Kidney tubule cell (primary cell): ENCODE data around the gene ARL14EP.

Experiments
- DNase-seq: peaks from one replicate; pipeline ENCODE4 v3.0.0-alpha.2; 2018; ENCODE audit warnings: low spot score

The ARL14EP gene

DNA sequence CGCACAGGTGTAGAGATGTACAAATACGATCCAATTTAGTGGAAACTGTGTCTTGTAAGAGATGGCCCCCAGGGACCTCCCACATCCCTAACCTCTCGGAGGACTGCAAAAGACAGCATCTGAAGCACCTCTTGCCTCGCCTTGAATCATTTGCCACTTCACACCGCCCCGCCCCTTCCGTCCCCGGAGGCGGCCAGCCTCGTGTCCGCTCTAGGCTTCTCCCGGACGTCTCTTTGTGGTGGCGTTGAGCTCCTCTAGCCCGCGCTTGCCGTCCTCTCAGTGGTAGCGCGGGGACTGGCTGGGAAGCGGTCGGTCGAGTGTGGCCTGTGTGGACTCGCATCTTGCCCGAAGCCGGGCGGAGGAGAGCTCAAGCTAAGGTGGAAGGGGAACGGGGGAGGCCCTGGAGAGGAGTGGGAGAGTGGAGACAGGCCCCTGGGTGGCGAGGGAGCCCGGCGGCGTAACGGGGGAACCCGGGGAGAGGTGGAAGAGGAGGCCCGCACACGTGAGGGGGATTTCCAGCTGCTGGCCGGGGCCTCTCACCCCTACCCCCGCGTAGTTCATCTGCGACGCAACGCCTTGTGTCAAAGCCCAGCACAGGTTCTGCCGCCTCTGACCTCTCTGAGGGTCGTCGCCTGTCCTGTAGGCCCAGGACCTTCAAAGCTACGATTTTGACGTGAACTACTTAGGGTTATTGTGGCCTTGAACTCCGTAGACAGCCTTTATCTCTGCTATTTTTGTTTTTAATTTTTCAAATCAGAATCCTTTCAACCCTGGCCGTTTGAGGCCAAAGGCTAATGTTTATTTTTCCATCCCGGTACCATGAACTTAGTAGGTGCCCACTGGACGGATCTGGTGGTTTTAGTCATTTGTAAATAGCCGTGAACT lies at the start of gene ARL14EP:
Gene ARL14EP (plus strand): TSS at position 279 of the 885 bp plus-strand sequence. CDS start 7,845 bp downstream, outside the sequence.
- DNase-seq, result peak; percentile 98

DNA sequence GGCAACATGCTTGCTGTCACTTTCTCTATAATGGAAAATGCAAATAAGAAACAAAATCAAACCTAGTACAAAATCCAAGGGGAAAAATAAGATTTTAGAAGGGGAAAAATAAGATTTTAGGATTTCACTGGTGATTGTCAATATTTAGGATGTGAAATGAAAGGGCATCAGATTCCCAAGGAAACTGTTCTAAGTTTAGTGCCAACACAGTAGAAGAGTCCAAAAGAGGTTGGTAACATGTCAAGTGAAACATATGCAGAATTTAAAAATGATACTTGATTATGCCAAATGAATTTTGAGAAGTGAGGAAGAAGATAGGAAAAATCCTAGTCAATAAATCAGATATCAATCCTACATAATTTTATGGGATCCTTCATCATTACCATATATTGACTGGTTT lies 45.7 kb upstream of the ARL14EP start:
- DNase-seq, result no peak

DNA sequence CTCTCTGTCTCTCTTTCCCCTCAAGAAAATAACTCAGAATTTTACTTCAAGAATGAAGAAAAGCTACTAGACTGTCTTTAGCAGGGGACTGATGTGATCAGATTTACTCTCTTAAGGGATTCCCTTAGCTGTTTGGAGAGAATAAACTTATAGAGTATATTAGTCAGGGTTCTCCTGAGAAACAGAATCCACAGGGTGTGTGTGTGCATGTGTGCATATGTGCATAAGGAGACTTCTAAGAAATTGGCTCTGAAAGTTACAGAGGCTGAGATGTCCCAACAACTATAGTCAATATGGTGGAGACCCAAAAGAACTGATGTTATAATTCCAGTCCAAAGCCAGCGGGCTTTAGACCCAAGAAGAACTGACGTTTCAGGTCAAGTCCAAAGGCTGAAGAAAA lies 43.1 kb upstream of the ARL14EP start:
- no peak for DNase-seq

DNA sequence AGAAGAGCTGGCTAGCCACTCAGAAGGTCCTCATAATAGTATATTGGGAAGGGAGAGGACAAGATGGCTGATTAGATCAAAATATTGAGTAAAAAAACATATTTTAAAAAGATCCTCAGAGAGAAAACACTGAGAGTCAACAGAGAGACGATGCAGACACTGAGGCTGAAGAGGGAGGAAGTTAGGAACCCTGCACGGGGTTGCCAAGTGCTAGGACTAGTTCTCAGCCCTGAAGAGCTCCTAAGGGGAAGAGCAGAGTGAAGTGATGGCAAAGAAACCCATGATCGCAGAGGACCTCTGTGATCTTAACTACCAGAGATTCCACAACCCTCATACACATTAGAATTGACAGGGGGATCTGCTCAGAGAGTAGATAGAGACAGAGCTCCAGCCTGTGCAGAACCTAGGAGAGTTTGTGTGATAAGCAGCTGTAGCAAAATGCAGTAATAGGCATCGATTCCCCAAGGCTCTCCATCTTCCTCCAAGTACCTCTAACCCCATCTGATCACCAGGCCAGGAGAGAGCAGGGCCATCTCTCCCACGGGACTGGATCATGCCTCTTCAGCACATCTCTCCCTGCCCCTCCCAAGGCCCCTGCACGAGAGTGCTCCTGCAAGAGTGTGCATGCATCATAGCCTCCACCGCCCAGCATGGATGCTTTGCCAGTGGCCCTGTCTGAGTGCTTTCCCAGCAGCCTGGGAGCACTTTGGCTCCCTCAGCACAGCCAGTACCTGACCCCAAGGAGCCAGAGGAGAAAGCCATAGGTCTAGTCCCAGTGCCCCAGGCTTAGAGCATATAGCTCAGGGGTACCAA lies 41.2 kb upstream of the ARL14EP start:
- DNase-seq, result no peak

DNA sequence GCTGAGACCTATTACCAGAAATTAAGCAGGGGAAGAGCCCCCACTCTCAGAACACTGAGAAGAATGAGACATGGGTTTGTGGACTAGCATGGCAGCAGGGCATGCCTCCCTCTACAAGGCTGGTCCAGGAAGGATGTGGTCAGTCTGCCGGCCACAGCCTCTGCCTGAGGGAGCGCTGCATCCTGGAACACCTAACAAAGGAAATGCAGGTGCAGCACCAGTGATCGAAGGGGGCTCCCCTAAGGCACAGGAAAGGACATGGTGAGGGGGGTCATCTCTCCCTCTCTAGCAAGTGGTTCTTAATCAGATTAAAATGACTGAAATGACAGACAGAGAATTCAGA lies 40.6 kb upstream of the ARL14EP start:
- DNase-seq, result no peak

DNA sequence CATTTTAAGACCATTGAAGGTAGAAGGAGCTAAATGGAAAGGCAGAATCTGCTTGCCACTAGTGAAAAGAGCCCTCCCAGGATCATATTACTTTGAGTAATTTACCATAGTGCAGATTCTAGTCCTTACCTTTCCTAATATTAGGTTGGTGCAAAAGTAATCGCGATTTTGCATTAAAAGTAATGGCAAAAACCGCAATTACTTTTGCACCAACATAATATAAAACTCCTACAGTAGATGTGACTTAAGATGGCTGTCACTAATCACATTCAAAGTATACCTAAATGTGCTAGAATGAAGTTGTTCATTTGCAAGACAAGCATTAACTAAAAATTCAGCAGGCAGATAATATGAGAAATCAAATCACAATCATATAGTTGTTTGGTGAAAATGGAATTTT lies 38.1 kb upstream of the ARL14EP start:
- DNase-seq, result no peak

DNA sequence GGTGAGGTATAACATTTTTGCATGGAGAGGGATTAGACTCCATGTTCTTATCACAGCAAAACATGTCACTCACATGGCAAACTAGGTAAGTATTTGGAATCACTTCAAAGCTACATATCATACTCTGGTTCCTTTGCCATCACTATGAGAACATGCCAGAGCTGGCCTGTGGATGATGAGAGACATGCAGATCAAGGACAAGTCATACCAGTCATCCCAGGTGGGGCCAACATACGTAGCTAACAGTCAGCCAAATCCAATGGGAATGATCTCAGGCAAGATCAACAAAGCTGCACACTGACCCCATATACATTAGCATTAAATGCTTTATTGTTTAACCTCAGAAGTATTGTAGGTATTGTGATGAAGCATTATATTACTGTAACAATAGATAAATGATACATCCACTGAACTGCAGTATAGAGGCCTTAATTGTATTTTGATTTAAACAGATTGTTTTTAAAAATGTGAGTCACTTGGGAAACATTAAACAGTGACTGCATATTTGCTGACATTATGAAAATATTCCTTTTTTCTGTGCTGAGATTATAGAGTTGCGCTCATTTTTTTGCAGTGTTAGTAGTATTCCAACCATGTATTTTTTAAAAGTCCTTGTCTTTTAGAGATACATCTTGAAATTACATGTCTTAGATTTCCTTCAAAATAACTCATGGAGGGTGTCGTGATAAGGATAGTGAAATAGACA lies 37.3 kb upstream of the ARL14EP start:
- no peak for DNase-seq

DNA sequence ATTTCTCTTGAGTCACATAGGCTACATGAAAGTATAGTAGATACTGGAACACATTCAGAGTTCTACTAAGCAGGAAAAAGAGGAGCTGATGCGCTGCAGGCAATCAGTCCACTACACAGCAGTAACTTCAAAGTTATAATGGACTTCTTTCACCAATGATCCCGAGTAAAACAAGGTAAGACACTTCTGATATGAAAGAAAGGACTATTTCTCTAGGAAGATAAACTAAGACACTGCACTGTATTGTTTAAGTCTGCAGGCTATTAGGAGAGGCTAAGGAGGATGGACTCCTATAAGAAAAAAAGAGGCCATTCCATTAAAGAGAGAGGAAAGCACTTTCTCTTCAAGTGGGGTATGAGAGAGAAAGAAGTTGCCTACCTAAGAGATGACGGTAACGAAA lies 31.6 kb upstream of the ARL14EP start:
- DNase-seq, result no peak

DNA sequence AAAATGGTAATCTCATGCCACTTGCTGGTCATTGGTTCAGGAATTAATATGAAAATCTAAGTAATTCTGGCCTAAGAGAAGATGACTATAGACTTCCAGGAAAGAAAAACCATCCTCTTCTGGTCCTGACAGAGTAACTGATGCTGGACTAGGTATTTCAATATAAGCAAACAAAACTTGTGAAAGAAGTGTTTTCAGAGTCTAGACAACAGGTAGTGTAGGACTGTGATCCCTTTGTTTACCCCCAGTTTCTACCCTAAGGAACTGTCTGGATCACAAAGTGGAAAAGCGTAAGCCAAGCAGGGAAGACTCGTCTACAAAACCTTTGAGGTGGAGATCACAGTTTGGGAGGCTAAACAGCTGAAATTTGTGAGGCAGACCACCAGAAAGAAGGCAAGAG lies 30.4 kb upstream of the ARL14EP start:
- DNase-seq, result no peak

DNA sequence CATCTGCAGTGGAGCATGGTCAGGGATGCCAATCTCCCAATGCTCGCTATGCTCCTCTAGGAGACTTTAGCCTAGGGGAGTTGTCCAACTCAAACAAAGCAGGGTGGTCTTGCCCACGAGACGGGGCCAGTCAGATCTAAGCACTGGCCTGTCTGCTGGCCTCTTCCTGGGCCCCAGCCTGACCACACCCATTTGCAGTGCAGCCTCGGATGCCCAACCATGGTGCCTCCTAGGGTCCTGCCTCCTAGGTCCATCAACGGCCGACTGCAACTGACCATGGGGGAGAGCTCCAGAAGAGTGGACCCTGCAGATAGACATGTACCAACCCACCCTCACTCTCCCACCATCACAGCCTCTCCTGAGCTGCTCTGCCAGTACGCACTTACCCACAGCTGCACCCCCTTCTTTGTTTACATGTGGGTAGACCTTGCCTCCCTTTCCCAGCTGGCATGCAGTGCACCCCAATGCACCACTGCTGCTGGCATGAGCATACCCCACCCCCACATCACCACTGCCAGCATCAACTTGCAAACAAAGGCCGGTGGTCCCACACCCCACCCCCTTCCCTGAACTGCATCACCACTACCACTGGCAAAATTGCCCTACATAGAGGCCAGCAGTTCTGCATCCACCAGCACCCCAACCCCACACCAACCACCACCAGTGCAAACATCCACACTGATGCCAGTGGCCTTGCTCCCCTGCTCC lies 27.6 kb upstream of the ARL14EP start:
- no peak for DNase-seq

DNA sequence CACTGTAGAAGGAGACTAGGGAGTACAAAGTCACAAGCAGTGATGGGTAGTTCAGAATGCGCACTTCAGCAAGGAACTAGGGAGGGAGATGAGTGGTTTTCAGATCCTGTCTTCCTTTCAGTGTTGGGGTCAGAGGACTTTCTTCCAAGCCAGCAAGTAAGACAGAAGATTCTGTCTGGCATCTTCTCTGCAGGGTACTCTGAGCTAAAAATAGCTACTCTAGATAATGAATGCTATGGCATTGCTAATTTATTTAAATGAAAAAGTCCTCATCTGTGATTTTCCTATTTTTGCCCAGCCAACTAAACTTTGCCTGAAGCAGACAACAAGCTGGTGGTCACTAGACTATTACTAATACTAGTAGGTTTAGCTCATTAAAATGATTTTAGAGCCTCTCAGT lies 18.3 kb upstream of the ARL14EP start:
- no peak for DNase-seq

DNA sequence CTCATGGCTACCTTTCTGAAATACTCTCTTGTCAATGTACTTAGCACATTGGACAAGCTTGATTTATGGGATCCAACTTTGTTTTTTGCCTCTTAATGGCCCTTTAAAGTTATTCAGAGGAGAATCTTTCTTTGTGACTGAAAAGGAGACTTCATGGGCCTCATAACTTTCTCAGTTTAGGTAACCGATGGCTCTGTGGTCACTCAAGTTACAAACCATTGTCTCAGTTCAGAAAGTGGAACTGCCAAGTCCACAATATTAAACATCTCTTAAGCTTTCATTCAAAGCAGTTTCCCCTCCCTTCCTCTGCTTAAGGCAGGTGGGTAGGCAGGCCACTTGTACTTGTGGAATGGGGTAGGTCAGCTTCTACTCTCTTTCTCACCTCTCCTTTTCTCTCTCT lies 12.3 kb upstream of the ARL14EP start:
- DNase-seq, result no peak

DNA sequence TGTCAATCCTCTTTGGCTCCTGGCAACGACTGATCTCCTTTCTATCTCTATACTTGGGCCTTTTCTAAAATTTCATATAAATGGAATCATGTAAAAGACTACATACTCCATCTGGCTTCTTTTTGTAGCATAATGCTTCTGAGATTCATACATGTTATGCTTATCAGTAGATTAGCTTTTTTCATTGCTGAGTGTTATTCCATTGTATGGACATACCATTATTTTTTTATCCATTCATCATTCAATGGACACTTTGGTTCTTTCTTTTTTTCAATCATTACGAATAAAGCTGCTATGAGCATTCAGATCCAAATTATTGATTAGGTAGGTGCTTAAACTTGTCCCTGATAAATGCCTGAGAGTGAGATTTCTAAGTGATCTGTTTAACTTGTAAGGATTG lies 11.7 kb upstream of the ARL14EP start:
- no peak for DNase-seq

DNA sequence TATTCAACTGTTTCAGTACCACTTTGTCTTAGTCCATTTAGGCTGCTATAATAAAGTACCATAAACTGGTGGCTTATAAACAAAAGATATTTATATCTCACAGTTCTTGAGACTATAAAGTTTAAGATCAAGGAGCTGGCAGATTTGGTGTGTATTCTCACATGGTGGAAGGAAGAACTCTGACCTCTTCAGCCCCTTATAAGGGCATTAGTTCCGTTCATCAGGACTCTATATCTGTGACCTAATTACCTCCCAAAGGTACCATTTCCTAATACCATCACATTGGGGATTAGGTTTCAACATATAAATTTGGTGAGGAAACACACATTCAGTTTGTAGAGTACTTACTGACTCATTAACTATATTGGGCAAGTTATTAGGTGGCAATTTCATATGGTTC lies 10.7 kb upstream of the ARL14EP start:
- no peak for DNase-seq

DNA sequence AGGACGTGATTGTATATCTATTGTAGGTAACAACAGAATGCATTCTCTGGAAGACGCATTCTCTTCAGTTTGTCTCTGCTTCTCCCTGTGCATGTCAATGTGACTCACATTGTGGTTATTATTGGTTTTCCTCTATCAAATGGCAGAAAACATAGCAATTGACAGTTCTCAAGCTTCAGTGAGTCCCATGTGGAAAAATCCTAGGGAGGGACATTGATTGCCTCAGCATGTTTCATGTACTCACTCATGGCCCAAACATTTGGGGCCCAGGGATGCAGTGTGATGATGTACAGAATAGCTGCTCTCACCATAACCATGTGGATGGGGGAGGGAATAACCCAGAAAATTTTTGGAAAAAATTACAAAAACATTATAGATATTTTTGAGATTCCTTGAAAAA lies 9.3 kb upstream of the ARL14EP start:
- DNase-seq, result peak; percentile 8

DNA sequence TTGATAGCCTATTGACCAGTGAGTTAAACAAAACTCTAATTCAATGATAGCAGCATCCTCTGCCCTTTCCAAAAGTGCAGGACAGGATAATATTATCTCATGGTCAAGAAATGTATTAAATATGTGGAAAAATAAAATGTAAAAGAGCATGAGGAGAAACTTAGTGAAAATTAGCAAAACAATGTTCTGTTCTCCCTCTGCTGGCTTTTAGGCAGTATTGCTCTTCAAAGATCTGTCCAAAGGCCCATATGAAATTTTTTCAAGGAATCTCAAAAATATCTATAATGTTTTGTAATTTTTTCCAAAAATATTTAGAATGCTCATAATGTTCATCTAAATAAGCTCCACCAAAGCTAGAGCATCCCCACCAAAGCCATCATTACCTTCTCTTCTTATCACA lies 8.3 kb upstream of the ARL14EP start:
- peak; percentile 12 for DNase-seq

DNA sequence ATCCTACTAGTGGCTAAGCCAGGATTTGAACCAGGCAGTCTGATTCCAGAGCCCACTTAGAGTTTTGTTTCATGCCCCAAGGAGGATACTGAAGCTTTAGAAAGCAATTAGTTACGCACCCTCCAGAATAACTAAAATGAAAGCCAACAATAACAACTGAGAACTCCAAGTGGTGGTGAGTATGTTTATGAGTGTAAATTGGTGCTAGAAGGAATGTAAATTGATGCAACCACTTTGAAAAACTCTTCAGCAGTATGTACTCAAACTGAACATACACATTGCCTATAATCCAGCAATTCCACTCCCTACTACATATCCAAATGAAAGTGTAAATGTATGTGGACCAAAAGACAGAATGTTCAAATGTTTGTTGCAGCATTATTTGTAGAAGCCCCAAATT lies 6.7 kb upstream of the ARL14EP start:
- DNase-seq, result no peak

DNA sequence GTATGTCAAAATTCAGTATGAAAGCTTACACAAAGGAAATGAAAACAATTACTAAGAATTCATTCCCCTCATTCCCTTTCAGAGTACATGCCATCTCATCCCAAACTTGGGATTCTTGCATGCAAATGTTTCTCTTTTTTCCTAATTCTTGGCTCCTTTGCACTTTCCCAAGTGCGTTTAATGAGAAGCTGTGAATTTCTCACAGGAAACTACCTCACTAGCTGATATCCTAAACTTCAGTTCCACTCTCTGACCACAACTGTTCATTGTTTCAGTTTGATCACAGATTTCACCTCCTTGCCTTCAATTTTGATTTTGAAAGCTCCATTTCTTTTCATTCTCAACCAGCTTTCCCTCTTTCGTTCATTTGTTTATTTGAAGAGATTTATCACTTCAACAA lies 5.9 kb upstream of the ARL14EP start:
- no peak for DNase-seq

DNA sequence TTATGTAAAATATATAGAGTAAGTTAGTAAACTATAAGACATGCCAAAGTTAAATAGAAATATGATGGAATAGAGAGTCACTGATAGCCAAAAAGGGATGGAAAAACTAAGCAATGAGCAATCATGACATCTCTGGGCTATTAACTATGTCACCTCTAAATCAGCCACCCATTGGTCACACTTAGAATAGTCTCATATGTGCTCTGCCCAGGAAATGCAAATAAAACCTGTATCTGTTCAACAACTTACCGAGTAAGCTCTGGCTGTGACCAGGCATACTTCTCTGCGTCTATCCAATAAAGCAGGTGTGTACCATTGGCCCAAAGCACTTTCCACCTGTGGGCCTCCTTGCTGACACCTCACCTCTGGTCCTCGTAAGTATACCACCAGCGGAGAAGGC lies 1.6 kb upstream of the ARL14EP start:
- DNase-seq, result no peak

DNA sequence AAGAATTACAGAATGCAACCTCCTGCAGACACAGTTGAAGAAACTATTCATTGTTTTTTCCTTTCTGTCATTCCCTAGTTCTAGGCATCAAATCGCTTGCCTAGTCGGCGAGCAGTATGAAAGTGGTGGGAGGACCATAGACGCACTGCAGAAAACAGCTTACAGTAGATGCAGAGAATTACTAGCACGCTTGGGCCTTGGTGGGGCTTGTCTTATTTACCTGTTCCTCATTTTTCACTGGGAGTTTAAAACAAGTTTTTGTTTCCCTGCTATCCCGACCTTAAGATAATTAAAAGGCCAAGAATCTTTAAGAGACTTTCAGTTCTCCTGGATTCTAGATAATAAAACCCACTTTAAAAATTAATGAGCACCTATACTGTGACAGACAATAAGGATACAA lies 713 bp upstream of the ARL14EP start:
- DNase-seq, result no peak

DNA sequence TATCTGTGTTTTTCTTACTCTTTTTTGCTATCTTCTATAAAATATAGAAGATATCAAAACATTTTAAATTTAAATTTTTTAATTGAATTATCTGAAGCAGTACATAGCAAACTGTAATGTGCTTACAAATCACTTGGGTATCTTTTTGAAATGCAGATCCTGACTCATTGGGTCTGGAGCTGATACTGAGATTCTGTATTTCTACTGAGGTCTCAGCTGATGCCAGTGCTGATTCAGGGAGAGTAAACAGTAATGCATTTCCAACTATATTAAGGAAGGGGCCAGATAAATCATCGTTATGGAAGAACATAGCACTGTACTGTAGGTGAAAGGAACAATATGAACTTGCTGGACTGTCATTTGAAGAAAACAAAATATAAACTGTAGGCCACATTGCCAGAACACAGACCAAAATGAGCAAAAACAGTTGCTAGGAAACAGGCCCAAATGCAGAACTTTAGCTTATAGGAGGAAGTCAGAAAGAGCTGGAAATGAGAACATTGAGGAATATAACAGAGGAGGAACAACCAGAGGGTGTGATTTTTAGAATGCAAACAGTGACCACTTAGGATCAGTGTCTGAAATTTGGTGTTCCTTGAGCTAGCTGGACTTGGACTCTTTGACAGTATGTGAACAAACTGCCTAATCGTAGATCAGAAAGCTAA lies 3.3 kb downstream of the ARL14EP start:
- peak; percentile 21 for DNase-seq

DNA sequence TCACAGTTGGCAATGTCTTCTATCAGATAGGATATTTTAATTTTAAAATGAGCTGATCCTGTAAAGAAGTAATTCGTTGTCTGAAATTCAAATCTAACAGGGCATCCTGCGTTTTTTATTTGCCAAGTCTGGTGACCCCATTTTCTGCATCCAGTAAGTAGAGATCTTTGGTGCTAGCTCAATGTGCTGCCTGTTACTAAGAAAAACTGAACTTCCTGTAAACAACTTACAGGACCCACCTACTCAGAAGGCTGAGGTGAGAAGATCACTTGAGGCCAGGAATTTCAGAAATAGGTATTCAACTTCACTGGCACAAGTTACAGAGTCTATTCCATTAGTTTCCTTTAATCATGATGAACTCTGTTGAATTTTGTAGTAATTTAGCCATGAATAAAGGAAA lies 4.0 kb downstream of the ARL14EP start:
- no peak for DNase-seq
